ENCODE measurements around the gene TMEM267.
"Not testable (repeated sequence)": the region's sequence is repeated elsewhere in the genome, so short reads cannot be mapped to it uniquely, and the experiment has no call there.

The TMEM267 gene

GRCh38 chr5:43402524-43403066 is 81.1 kb downstream of the TMEM267 start:
- not testable (repeated sequence) for DNase-seq

GRCh38 chr5:43401827-43402226 is 81.8 kb downstream of the TMEM267 start:
- DNase-seq: no peak

GRCh38 chr5:43400082-43400481 is 83.6 kb downstream of the TMEM267 start:
- no peak for DNase-seq

DNA sequence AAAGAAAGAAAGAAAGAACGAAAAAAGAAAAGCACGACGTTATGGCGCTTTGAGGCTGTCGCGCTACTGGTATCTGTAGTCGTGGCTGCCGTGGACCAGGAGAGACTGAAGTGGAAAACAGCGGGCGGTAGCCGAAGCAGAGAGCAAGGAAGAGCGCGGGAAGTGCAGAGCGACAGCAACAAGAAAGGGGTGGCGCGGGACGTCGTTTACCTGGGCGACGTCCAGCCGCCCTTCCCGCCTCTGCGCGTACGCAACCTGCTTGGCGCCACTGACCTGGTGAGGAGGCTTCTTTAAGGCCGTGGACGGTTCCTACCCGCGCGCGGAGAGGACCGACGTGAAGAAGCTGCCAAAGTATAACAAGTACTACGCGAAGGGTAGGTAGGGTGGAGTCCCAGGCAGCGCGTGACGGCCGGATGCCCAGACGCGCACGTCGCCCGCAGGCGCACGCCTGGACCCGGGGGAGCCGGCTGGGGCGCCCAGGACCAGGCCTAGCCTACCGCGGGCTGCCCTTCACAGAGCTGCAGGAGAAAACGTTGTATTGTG is 86.8 kb downstream of the TMEM267 start:
- peak; percentile 47 for DNase-seq

Measured in suppressor macrophage treated with lipopolysaccharide for 4 hours (primary cell).